Measurements from ENCODE around the gene SOS2. TPM values are rescaled to one million over a fixed set of nuclear protein-coding genes. Genes with fewer than 3 reads are reported as not detected.

SOS2 gene
- polyA plus RNA-seq, 3 donors = 9.3 to 24.3 (median 12.0) TPM

DNA sequence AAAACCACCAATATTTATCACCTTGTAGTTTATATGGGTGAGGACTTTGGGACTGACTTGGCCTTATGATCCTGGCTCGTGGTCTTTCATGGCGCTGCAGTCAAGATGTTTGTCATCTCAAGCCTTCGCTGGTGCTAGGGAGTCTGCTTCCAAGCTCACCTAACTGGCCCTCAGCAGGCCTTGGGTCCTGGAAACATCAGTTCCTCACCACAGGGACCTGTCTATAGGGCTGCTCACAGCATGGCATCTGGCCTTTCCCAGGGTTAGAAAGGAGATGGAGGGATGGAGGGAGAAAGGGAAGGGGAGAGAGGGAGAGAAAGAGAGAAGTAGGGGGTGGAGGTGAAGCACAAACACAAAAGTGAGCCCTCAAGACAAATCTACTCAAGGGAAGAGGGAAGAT is 146.7 kb downstream of the SOS2 start:
- no peak overlapping the region for H3K9ac ChIP-seq (ENCODE audit: insufficient read depth, low read length, poor library complexity, severe bottlenecking)
- H4K20me1 ChIP-seq (ENCODE audit: insufficient read depth, low read length) = no peaks in the 10 kb centered on the region
- peaks cover 15 to 24% of the 10 kb centered on the region in 2 donors for H3K4me1 ChIP-seq (ENCODE audit: control insufficient read depth in 1 of 2, insufficient read depth in 2 of 2, low read length in 2 of 2)
- Mint-ChIP-seq H3K4me3 (no peak overlapping the region), H3K9me3 (no peaks in the 10 kb centered on the region), H3K27ac (peak overlapping the region in 2 of 7 donors; percentile 0 to 74), H3K36me3 (peaks cover 12 to 16% of the 10 kb centered on the region in 2 donors), H3K4me1 (peaks cover 23% of the 10 kb centered on the region), H3K27me3 (ENCODE audit: low read depth in 3 of 3) (peaks cover 0 to 1% (median 0%) of the 10 kb centered on the region in 3 donors)
- no peak overlapping the region for H3K4me3 ChIP-seq (replicated peaks in 1 of 3; ENCODE audit: low read depth in 2 of 3, low read length in 3 of 3)
- no peak overlapping the region for H3K4me2 ChIP-seq (replicated peaks; ENCODE audit: extremely low read depth, low read length, poor library complexity, severe bottlenecking)
- no peak overlapping the region for H3K27ac ChIP-seq (ENCODE audit: low read depth in 1 of 2, low read length in 2 of 2)
- no peaks in the 10 kb centered on the region for H3K79me2 ChIP-seq (ENCODE audit: insufficient read depth, low read length)
- DNase-seq = no peak
- TF ChIP-seq, protein P1, sequence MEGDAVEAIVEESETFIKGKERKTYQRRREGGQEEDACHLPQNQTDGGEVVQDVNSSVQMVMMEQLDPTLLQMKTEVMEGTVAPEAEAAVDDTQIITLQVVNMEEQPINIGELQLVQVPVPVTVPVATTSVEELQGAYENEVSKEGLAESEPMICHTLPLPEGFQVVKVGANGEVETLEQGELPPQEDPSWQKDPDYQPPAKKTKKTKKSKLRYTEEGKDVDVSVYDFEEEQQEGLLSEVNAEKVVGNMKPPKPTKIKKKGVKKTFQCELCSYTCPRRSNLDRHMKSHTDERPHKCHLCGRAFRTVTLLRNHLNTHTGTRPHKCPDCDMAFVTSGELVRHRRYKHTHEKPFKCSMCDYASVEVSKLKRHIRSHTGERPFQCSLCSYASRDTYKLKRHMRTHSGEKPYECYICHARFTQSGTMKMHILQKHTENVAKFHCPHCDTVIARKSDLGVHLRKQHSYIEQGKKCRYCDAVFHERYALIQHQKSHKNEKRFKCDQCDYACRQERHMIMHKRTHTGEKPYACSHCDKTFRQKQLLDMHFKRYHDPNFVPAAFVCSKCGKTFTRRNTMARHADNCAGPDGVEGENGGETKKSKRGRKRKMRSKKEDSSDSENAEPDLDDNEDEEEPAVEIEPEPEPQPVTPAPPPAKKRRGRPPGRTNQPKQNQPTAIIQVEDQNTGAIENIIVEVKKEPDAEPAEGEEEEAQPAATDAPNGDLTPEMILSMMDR (IDR thresholded peaks at IDR 0.05) = no peak
- H2AFZ ChIP-seq (ENCODE audit: insufficient read depth, low read depth, low read length, poor library complexity, severe bottlenecking) = no peak overlapping the region
- no peaks in the 10 kb centered on the region for H3K9me3 ChIP-seq (replicated peaks in 1 of 2; ENCODE audit: control insufficient read depth in 1 of 2, insufficient read depth in 1 of 2, low read length in 2 of 2)
- peaks cover 0 to 11% of the 10 kb centered on the region in 2 donors for H3K36me3 ChIP-seq (replicated peaks in 1 of 2; ENCODE audit: control insufficient read depth in 1 of 2, insufficient read depth in 2 of 2, low read length in 2 of 2)
- intact Hi-C loops (cut with micrococcal nuclease) = no loop called here
- H3K27me3 ChIP-seq (ENCODE audit: control insufficient read depth in 2 of 2, insufficient read depth in 2 of 2, low read length in 2 of 2) = no peaks in the 10 kb centered on the region
- 95% methylated on average over 2 of the region's 3 CpGs for WGBS (ENCODE audit: insufficient coverage)

DNA sequence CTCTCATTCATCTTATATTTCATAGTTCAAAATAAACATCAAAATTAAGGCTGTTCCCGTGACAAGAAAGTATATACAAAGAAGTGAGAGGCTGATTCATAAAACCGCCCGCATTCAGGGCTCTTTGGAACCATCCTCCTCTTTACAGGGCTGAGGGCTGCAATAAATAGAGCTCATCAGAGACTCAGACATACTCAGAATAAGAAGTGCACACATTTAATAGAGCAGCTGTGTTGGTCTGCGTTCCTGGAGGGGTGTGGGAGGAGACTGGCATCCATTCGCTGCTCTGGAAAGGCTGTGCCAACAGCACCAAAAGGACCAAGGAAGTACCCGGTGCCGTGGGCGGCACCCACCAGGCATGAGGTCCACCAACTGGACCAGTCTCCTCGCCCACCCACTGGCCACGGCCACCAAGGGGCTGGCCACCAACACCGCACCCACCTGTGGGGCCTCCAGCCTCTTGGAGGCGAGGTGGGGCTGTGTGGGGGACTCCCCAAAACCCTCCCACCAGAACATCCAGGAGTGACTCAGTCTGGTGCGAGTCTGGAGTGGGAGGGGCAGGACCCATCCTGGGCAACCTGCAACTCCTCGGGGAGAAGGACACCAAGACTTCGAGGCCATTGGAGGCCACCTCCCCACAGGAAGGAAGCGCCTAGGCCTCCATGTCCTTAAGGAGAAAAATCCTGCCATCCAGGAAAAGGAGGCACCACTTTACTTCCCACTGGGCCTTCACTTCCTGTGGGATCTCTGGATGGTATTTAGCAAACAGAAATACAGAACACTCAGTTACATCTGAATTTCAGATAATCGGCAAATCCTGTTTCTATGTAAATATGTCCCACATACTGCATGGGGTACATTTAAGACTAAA is 147.7 kb downstream of the SOS2 start:
- WGBS (ENCODE audit: insufficient coverage) = 91% methylated on average over 5 of the region's 17 CpGs
- H3K4me3 Mint-ChIP-seq = no peak overlapping the region

More for the DNA sequence above, 147.7 kb downstream of the SOS2 start:
- TF ChIP-seq, protein P1 (IDR thresholded peaks at IDR 0.05) = no peak
- peaks cover 0 to 1% (median 0%) of the 10 kb centered on the region in 3 donors for H3K27me3 Mint-ChIP-seq (ENCODE audit: low read depth in 3 of 3)
- no peak for DNase-seq
- H3K4me1 Mint-ChIP-seq = peaks cover 23% of the 10 kb centered on the region
- no peaks in the 10 kb centered on the region for H3K9me3 ChIP-seq (replicated peaks in 1 of 2; ENCODE audit: control insufficient read depth in 1 of 2, insufficient read depth in 1 of 2, low read length in 2 of 2)
- no peak overlapping the region for H3K4me3 ChIP-seq (replicated peaks in 1 of 3; ENCODE audit: low read depth in 2 of 3, low read length in 3 of 3)
- peak overlapping the region; percentile 51 for H2AFZ ChIP-seq (ENCODE audit: insufficient read depth, low read depth, low read length, poor library complexity, severe bottlenecking)
- no peaks in the 10 kb centered on the region for H3K79me2 ChIP-seq (ENCODE audit: insufficient read depth, low read length)
- H3K36me3 ChIP-seq (replicated peaks in 1 of 2; ENCODE audit: control insufficient read depth in 1 of 2, insufficient read depth in 2 of 2, low read length in 2 of 2) = peaks cover 0 to 4% of the 10 kb centered on the region in 2 donors
- H3K4me2 ChIP-seq (replicated peaks; ENCODE audit: extremely low read depth, low read length, poor library complexity, severe bottlenecking) = no peak overlapping the region
- no peaks in the 10 kb centered on the region for H3K27me3 ChIP-seq (ENCODE audit: control insufficient read depth in 2 of 2, insufficient read depth in 2 of 2, low read length in 2 of 2)
- peak overlapping the region; percentile 57 to 89 (median 70) for H3K27ac Mint-ChIP-seq
- no peaks in the 10 kb centered on the region for H4K20me1 ChIP-seq (ENCODE audit: insufficient read depth, low read length)
- peak overlapping the region; percentile 29 to 70 for H3K27ac ChIP-seq (ENCODE audit: low read depth in 1 of 2, low read length in 2 of 2)
- intact Hi-C loops (cut with micrococcal nuclease) = no loop called here
- peaks cover 6 to 14% of the 10 kb centered on the region in 2 donors for H3K36me3 Mint-ChIP-seq
- peaks cover 15 to 24% of the 10 kb centered on the region in 2 donors for H3K4me1 ChIP-seq (ENCODE audit: control insufficient read depth in 1 of 2, insufficient read depth in 2 of 2, low read length in 2 of 2)
- peaks cover 0 to 2% (median 0%) of the 10 kb centered on the region in 7 donors for H3K9me3 Mint-ChIP-seq
- H3K9ac ChIP-seq (ENCODE audit: insufficient read depth, low read length, poor library complexity, severe bottlenecking) = no peak overlapping the region

Data from CD14-positive monocyte (primary cell).